Natural killer cell (primary cell): ENCODE measurements around the gene SEMG1. TPM values are rescaled to one million over a fixed set of nuclear protein-coding genes. Genes with fewer than 3 reads are reported as not detected.

ENCODE experiments used
- ATAC-seq, 3 donors: fragments of 150-1000 bp in 2 of 3; fragments of 200-7000 bp in 1 of 3; cut with Tn5 transposase; 1 replicate in 1 of 3; 2 replicates in 2 of 3; pipeline ENCODE4 v1.10.0; 2021; ENCODE audit warnings: mild to moderate bottlenecking in 2 of 3, moderate library complexity in 2 of 3
- DNase-seq, 2 donors: peaks; one replicate each; pipeline versions ENCODE4 v3.0.0 to v3.0.0-alpha.2; 2013 to 2021; ENCODE audit warnings: mixed read lengths in 1 of 2
- H3K27ac ChIP-seq: one replicate; pipeline ENCODE4 v1.5.1; 2013; ENCODE audit warnings: mild to moderate bottlenecking, low read length
- H3K27me3 ChIP-seq: one replicate; pipeline ENCODE4 v1.6.1; 2013; ENCODE audit warnings: low read length; ENCODE audit not compliant: control insufficient read depth, insufficient read depth
- H3K36me3 ChIP-seq: one replicate; pipeline ENCODE4 v1.6.1; 2013; ENCODE audit warnings: low read length; ENCODE audit not compliant: control insufficient read depth, insufficient read depth
- H3K4me1 ChIP-seq: one replicate; pipeline ENCODE4 v1.6.1; 2013; ENCODE audit warnings: low read length; ENCODE audit not compliant: control insufficient read depth, insufficient read depth
- H3K4me3 ChIP-seq: one replicate; pipeline ENCODE4 v1.5.1; 2013; ENCODE audit warnings: low read length
- H3K9me3 ChIP-seq: one replicate; pipeline ENCODE4 v1.6.1; 2013; ENCODE audit warnings: low read length; ENCODE audit not compliant: control insufficient read depth, insufficient read depth
- H3K27ac Mint-ChIP-seq, 2 donors: one replicate each; pipeline ENCODE4 v1.8.0; 2022; ENCODE audit warnings: mild to moderate bottlenecking in 2 of 2, mixed read lengths in 2 of 2, moderate library complexity in 1 of 2
- H3K27me3 Mint-ChIP-seq, 2 donors: one replicate each; pipeline ENCODE4 v1.8.0; 2022; ENCODE audit warnings: low read depth in 2 of 2, mixed read lengths in 2 of 2
- H3K36me3 Mint-ChIP-seq: one replicate; pipeline ENCODE4 v1.8.0; 2022; ENCODE audit warnings: mixed read lengths
- H3K4me1 Mint-ChIP-seq, 2 donors: one replicate each; pipeline ENCODE4 v1.8.0; 2022; ENCODE audit warnings: mixed read lengths in 2 of 2
- H3K4me3 Mint-ChIP-seq: one replicate; pipeline ENCODE4 v1.8.0; 2022; ENCODE audit warnings: mild to moderate bottlenecking, moderate library complexity, mixed read lengths
- H3K9me3 Mint-ChIP-seq, 2 donors: one replicate each; pipeline ENCODE4 v1.8.0; 2022; ENCODE audit warnings: mixed read lengths in 2 of 2
- CTCF ChIP-seq: fragments of 200-600 bp; IDR thresholded peaks from one replicate; pipeline ENCODE4 v1.8.0; 2022; ENCODE audit warnings: antibody characterized with exemption
- WGBS: methylation state at CpG from one replicate; pipeline ENCODE4 v1.1.7; 2013; ENCODE audit warnings: missing lambda C conversion rate; ENCODE audit not compliant: insufficient coverage; 5-methylcytosine and 5-hydroxymethylcytosine counted together
- intact Hi-C: fragments of 100-400 bp; cut with micrococcal nuclease; formaldehyde crosslinking; loops from one replicate; pipeline ENCODE4 v1.14.2; 2022
- total RNA-seq, 4 donors: library from RNA; stranded (reverse); fragments of 120-200 nt in 1 of 4; gene quantifications; one replicate each; pipeline versions ENCODE4 v1.2.3 to v1.2.4, GENCODE V29; 2013 to 2022

The SEMG1 gene
- total RNA-seq, 3 donors from 2014 or later (not counting 1 experiment from before 2014, with no cell fraction given): not detected

GRCh38 chr20:45218124-45218523, 11.3 kb downstream of the SEMG1 start:
- Mint-ChIP-seq H3K27ac (no peak overlapping the region), H3K4me1 (no peaks in the 10 kb centered on the region), H3K9me3 (no peaks in the 10 kb centered on the region), H3K36me3 (no peaks in the 10 kb centered on the region), H3K4me3 (no peak overlapping the region), H3K27me3 (peaks cover 31 to 59% of the 10 kb centered on the region in 2 donors)
- ATAC-seq: no peak
- Histone ChIP-seq H3K4me1 (no peaks in the 10 kb centered on the region), H3K27ac (no peak overlapping the region), H3K36me3 (no peaks in the 10 kb centered on the region), H3K4me3 (no peak overlapping the region), H3K27me3 (no peaks in the 10 kb centered on the region), H3K9me3 (no peaks in the 10 kb centered on the region)
- DNase-seq: no peak
- intact Hi-C loops: no loop called here
- no peak for TF ChIP-seq CTCF
- WGBS: 73% methylated on average over 4 of the region's 4 CpGs

- WGBS: 91% methylated on average over 2 of the region's 2 CpGs
- ATAC-seq (no peak), DNase-seq (no peak)
- H3K4me1 Mint-ChIP-seq: no peaks in the 10 kb centered on the region
- peaks cover 31 to 58% of the 10 kb centered on the region in 2 donors for H3K27me3 Mint-ChIP-seq
- Histone ChIP-seq H3K36me3 (no peaks in the 10 kb centered on the region), H3K4me1 (no peaks in the 10 kb centered on the region), H3K27me3 (no peaks in the 10 kb centered on the region), H3K4me3 (no peak overlapping the region), H3K9me3 (no peaks in the 10 kb centered on the region), H3K27ac (no peak overlapping the region)
- H3K4me3 Mint-ChIP-seq: no peak overlapping the region
- no peaks in the 10 kb centered on the region for H3K36me3 Mint-ChIP-seq
- no peaks in the 10 kb centered on the region for H3K9me3 Mint-ChIP-seq
- H3K27ac Mint-ChIP-seq: no peak overlapping the region
- intact Hi-C loops: no loop called here
- TF ChIP-seq CTCF: no peak
Observed at GRCh38 chr20:45218636-45219035, 11.8 kb downstream of the SEMG1 start.

- intact Hi-C loops: no loop called here
- no peak within 1 kb of the TSS for H3K27ac ChIP-seq
- TF ChIP-seq CTCF: no peak
- Mint-ChIP-seq H3K4me3 (no peak within 1 kb of the TSS), H3K36me3 (no peaks in the 10 kb centered on the region), H3K4me1 (no peaks in the 10 kb centered on the region), H3K27ac (no peak within 1 kb of the TSS), H3K27me3 (peaks cover 30 to 60% of the 10 kb centered on the region in 2 donors), H3K9me3 (no peaks in the 10 kb centered on the region)
- no peaks in the 10 kb centered on the region for H3K27me3 ChIP-seq
- no peak within 1 kb of the TSS for H3K4me3 ChIP-seq
- DNase-seq (no peak), ATAC-seq (no peak)
- WGBS: 96% methylated on average over 4 of the region's 4 CpGs
- H3K4me1 ChIP-seq: no peaks in the 10 kb centered on the region
- no peaks in the 10 kb centered on the region for H3K9me3 ChIP-seq
- H3K36me3 ChIP-seq: no peaks in the 10 kb centered on the region
Observed at GRCh38 chr20:45221076-45221475, 14.2 kb downstream of the SEMG1 start, which contains the start of gene SEMG2. Gene SEMG2 (plus strand): TSS chr20:45221373. CDS start chr20:45221390, 17 bp downstream.

- no peaks in the 10 kb centered on the region for H3K9me3 ChIP-seq
- DNase-seq (no peak), ATAC-seq (no peak)
- H3K9me3 Mint-ChIP-seq: no peaks in the 10 kb centered on the region
- no peaks in the 10 kb centered on the region for H3K36me3 ChIP-seq
- no peak for TF ChIP-seq CTCF
- no peaks in the 10 kb centered on the region for H3K4me1 ChIP-seq
- no peak overlapping the region for H3K27ac ChIP-seq
- H3K36me3 Mint-ChIP-seq: no peaks in the 10 kb centered on the region
- no peaks in the 10 kb centered on the region for H3K27me3 ChIP-seq
- H3K4me3 ChIP-seq: no peak overlapping the region
- no peak overlapping the region for H3K27ac Mint-ChIP-seq
- intact Hi-C loops: no loop called here
- H3K4me3 Mint-ChIP-seq: no peak overlapping the region
- no peaks in the 10 kb centered on the region for H3K4me1 Mint-ChIP-seq
- peaks cover 33 to 57% of the 10 kb centered on the region in 2 donors for H3K27me3 Mint-ChIP-seq
Observed at GRCh38 chr20:45223136-45223535, 16.3 kb downstream of the SEMG1 start.
